ENCODE measurements around the gene GPC6.

GPC6 gene

GRCh38 chr13:93753639-93754038 lies 527.0 kb downstream of the GPC6 start:
- Histone ChIP-seq H3K4me2 (ENCODE audit: low read depth, low read length) (no peak overlapping the region), H3K4me1 (ENCODE audit: low read length) (peaks cover 12% of the 10 kb centered on the region), H3K9me2 (replicated peaks; ENCODE audit: insufficient read depth, low read length) (no peaks in the 10 kb centered on the region), H3K9ac (ENCODE audit: low read length) (no peak overlapping the region), H4K20me1 (ENCODE audit: insufficient read depth, low read length) (no peaks in the 10 kb centered on the region), H3K36me3 (replicated peaks; ENCODE audit: insufficient read depth, low read length) (no peaks in the 10 kb centered on the region), H3K79me2 (ENCODE audit: low read length) (no peaks in the 10 kb centered on the region), H3K9me3 (replicated peaks; ENCODE audit: insufficient read depth, low read length) (no peaks in the 10 kb centered on the region), H3K4me3 (ENCODE audit: low read length) (no peak overlapping the region), H3K27ac (ENCODE audit: low read length) (no peak overlapping the region), H2AFZ (ENCODE audit: low read length) (no peak overlapping the region), H3F3A (ENCODE audit: insufficient read depth, low read length) (peaks cover 4% of the 10 kb centered on the region; the same call in 1 of the 2 replicates), H3K27me3 (replicated peaks; ENCODE audit: insufficient read depth, low read length) (no peaks in the 10 kb centered on the region)
- TF ChIP-seq CTCF (IDR thresholded peaks at IDR 0.05; ENCODE audit: low read length) (no peak), EZH2 (optimal IDR thresholded peaks at IDR 0.05; ENCODE audit: low read depth, low read length) (no peak), EZH2phosphoT487 (IDR thresholded peaks at IDR 0.05; ENCODE audit: low read length) (no peak)
- DNase-seq, result no peak

GRCh38 chr13:93755341-93755740 lies 528.7 kb downstream of the GPC6 start:
- DNase-seq, result no peak
- Histone ChIP-seq H3K4me3 (ENCODE audit: low read length) (no peak overlapping the region), H3K27me3 (replicated peaks; ENCODE audit: insufficient read depth, low read length) (no peaks in the 10 kb centered on the region), H3K79me2 (ENCODE audit: low read length) (no peaks in the 10 kb centered on the region), H4K20me1 (ENCODE audit: insufficient read depth, low read length) (no peaks in the 10 kb centered on the region), H3K36me3 (replicated peaks; ENCODE audit: insufficient read depth, low read length) (no peaks in the 10 kb centered on the region), H2AFZ (ENCODE audit: low read length) (no peak overlapping the region), H3K9ac (ENCODE audit: low read length) (no peak overlapping the region), H3K4me2 (ENCODE audit: low read depth, low read length) (no peak overlapping the region), H3K27ac (ENCODE audit: low read length) (no peak overlapping the region), H3K9me3 (replicated peaks; ENCODE audit: insufficient read depth, low read length) (no peaks in the 10 kb centered on the region), H3K4me1 (ENCODE audit: low read length) (peaks cover 12% of the 10 kb centered on the region), H3K9me2 (replicated peaks; ENCODE audit: insufficient read depth, low read length) (no peaks in the 10 kb centered on the region), H3F3A (ENCODE audit: insufficient read depth, low read length) (peaks cover 4% of the 10 kb centered on the region; the same call in 1 of the 2 replicates)
- no peak for TF ChIP-seq EZH2phosphoT487 (IDR thresholded peaks at IDR 0.05; ENCODE audit: low read length)
- no peak for TF ChIP-seq EZH2 (optimal IDR thresholded peaks at IDR 0.05; ENCODE audit: low read depth, low read length)
- no peak for TF ChIP-seq CTCF (IDR thresholded peaks at IDR 0.05; ENCODE audit: low read length)

- no peaks in the 10 kb centered on the region for H3K27me3 ChIP-seq (replicated peaks; ENCODE audit: insufficient read depth, low read length)
- TF ChIP-seq EZH2 (optimal IDR thresholded peaks at IDR 0.05; ENCODE audit: low read depth, low read length), result no peak
- TF ChIP-seq CTCF (IDR thresholded peaks at IDR 0.05; ENCODE audit: low read length), result no peak
- TF ChIP-seq EZH2phosphoT487 (IDR thresholded peaks at IDR 0.05; ENCODE audit: low read length), result no peak
- H3K4me3 ChIP-seq (ENCODE audit: low read length), result no peak overlapping the region
- H3K4me2 ChIP-seq (ENCODE audit: low read depth, low read length), result no peak overlapping the region
- no peaks in the 10 kb centered on the region for H3K9me2 ChIP-seq (replicated peaks; ENCODE audit: insufficient read depth, low read length)
- no peaks in the 10 kb centered on the region for H3K36me3 ChIP-seq (replicated peaks; ENCODE audit: insufficient read depth, low read length)
- no peaks in the 10 kb centered on the region for H3F3A ChIP-seq (ENCODE audit: insufficient read depth, low read length)
- H3K9ac ChIP-seq (ENCODE audit: low read length), result no peak overlapping the region
- DNase-seq, result no peak
- H3K9me3 ChIP-seq (replicated peaks; ENCODE audit: insufficient read depth, low read length), result no peaks in the 10 kb centered on the region
- no peaks in the 10 kb centered on the region for H3K4me1 ChIP-seq (ENCODE audit: low read length)
- H3K27ac ChIP-seq (ENCODE audit: low read length), result no peak overlapping the region
- H3K79me2 ChIP-seq (ENCODE audit: low read length), result no peaks in the 10 kb centered on the region
- H4K20me1 ChIP-seq (ENCODE audit: insufficient read depth, low read length), result no peaks in the 10 kb centered on the region
- no peak overlapping the region for H2AFZ ChIP-seq (ENCODE audit: low read length)
Observed at GRCh38 chr13:93758575-93758974, 532.0 kb downstream of the GPC6 start.
